ENCODE measurements around the gene DAAM1.

The DAAM1 gene

DNA sequence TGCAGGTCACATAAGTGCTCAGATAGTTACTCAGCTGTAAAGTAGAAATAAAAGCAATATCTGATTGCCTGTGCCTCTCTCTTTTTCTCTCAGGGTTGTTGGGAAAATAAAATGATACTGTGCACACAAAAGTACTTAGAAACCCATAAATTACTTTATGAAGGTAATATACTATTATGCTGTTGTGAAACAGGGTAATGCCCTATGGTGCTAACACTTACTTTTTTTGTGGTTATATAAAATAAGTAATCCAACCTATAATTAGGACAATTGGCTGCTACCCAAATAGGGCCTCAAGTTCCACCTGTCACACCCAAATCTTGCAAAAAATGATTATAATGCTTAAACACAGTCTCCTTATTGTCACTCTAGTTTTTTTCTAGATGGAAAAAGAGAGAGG lies 50.6 kb downstream of the DAAM1 start:
- H3K4me3 ChIP-seq (ENCODE audit: low read depth, low read length) = no peak overlapping the region
- no peak for DNase-seq (ENCODE audit: low read depth, low spot score)
- in situ Hi-C loops (cut with HindIII; ENCODE audit: low sequenced_read_pairs) = no loop called here
- TF ChIP-seq, protein P1, sequence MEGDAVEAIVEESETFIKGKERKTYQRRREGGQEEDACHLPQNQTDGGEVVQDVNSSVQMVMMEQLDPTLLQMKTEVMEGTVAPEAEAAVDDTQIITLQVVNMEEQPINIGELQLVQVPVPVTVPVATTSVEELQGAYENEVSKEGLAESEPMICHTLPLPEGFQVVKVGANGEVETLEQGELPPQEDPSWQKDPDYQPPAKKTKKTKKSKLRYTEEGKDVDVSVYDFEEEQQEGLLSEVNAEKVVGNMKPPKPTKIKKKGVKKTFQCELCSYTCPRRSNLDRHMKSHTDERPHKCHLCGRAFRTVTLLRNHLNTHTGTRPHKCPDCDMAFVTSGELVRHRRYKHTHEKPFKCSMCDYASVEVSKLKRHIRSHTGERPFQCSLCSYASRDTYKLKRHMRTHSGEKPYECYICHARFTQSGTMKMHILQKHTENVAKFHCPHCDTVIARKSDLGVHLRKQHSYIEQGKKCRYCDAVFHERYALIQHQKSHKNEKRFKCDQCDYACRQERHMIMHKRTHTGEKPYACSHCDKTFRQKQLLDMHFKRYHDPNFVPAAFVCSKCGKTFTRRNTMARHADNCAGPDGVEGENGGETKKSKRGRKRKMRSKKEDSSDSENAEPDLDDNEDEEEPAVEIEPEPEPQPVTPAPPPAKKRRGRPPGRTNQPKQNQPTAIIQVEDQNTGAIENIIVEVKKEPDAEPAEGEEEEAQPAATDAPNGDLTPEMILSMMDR (IDR thresholded peaks at IDR 0.05; ENCODE audit: low read depth, low read length) = no peak

DNA sequence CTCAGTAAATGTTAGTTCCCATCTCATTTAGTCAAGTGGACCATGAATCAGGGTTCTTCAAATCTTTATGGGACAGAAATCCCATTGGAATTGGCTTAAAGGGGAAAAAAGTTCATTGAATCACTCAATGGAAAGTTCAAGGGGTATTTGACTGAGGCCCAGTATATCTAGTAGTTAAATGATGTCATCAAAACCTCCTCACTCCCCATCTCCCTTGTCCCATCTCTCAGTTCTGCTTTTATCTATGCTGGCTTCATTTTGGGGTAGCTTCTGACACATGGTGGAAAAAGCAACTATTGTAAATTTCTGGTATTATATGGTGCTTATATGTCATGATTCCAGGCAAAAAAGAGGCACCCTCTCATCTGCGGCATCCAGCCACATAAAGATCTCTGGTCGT lies 51.9 kb downstream of the DAAM1 start:
- in situ Hi-C loops (cut with HindIII; ENCODE audit: low sequenced_read_pairs) = no loop called here
- TF ChIP-seq, protein P1 (IDR thresholded peaks at IDR 0.05; ENCODE audit: low read depth, low read length) = no peak
- no peak overlapping the region for H3K4me3 ChIP-seq (ENCODE audit: low read depth, low read length)
- DNase-seq (ENCODE audit: low read depth, low spot score) = no peak

DNA sequence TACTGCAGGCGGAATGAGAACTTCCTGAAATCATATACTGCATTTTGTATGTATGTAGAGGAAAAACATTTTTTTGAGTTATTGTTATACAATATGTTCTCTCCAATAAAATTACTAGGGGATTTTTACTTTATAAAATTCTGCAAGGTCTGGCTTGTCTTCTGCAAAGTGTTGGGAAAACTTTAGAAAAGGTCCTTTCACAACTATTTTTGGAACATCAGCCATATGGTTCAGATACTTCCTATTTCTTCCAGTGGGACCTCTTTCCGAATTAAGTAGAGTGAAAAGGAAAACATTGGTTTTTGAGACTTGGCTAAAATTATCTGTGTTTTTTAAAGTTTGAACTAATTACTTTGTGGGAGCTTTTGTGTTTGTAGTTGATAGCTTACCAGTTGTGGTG lies 52.7 kb downstream of the DAAM1 start:
- DNase-seq (ENCODE audit: low read depth, low spot score) = no peak
- TF ChIP-seq, protein P1 (IDR thresholded peaks at IDR 0.05; ENCODE audit: low read depth, low read length) = no peak
- in situ Hi-C loops (cut with HindIII; ENCODE audit: low sequenced_read_pairs) = no loop called here

DNA sequence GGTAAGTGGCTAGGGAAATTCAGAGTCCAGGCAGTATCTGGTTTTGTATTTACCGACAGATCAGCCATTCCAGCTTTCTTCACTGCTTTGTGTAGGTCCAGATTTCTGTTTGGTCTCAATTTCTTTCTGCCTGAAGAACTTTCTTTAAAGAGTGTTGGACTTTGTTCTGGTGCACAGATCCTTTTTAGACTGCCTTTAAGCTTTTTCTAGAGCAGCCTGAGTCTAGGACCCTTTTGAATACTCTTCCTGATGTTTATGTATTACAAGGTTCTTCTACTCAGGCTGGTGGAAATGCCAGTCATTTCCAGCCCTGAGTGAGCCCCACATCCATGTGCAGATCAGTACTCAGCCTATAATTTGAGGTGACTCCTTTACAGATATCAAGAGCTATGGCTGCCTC lies 54.7 kb downstream of the DAAM1 start:
- H3K4me3 ChIP-seq (ENCODE audit: low read depth, low read length) = no peak overlapping the region
- no peak for DNase-seq (ENCODE audit: low read depth, low spot score)
- in situ Hi-C loops (cut with HindIII; ENCODE audit: low sequenced_read_pairs) = no loop called here
- TF ChIP-seq, protein P1 (IDR thresholded peaks at IDR 0.05; ENCODE audit: low read depth, low read length) = no peak

More for the DNA sequence above, 52.7 kb downstream of the DAAM1 start:
- H3K4me3 ChIP-seq (ENCODE audit: low read depth, low read length) = no peak overlapping the region

DNA sequence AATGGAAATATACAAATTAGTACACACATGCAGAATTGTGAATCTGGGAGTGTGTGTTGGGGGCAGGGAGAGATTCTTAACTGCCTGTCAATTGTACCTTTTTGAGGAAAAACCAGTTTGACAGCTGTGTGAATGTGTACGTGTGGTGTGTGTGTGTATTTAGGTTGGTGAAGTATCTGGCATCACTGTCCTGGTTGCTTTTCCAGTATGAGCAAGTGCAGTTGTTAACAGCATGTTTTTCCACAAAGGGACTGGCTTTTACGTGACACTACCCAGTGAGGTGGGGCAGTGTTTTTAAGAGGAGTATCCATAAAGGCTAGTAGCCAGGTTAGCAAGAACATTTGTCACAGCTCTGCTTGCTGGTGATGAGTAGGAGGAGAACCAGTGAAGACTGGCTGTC lies 56.1 kb downstream of the DAAM1 start:
- no peak for DNase-seq (ENCODE audit: low read depth, low spot score)
- no peak overlapping the region for H3K4me3 ChIP-seq (ENCODE audit: low read depth, low read length)
- in situ Hi-C loops (cut with HindIII; ENCODE audit: low sequenced_read_pairs) = no loop called here
- TF ChIP-seq, protein P1 (IDR thresholded peaks at IDR 0.05; ENCODE audit: low read depth, low read length) = no peak

DNA sequence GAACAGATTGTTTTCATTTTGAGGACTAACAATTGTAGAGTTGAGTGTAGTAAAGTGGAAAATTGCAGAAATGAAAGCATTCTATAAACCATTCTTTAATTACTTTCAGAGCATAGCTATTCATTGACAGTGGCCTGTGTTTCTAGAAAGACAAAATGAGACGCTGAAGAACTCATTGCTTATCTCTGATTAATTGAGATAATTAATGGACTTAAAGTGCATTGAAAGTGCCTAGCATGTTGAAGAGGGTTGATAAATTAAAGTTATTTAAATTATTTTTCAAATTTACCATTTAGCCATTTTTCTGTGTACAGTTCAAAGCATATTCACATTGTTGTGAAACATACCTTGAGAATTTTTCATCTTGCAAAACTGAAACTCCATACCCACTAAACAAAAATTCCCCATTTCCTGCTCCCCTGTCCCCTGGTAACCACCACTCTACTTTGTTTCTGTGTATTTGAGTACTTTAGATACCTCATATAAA lies 57.4 kb downstream of the DAAM1 start:
- H3K4me3 ChIP-seq (ENCODE audit: low read depth, low read length) = no peak overlapping the region
- no peak for DNase-seq (ENCODE audit: low read depth, low spot score)
- in situ Hi-C loops (cut with HindIII; ENCODE audit: low sequenced_read_pairs) = no loop called here
- TF ChIP-seq, protein P1 (IDR thresholded peaks at IDR 0.05; ENCODE audit: low read depth, low read length) = no peak

DNA sequence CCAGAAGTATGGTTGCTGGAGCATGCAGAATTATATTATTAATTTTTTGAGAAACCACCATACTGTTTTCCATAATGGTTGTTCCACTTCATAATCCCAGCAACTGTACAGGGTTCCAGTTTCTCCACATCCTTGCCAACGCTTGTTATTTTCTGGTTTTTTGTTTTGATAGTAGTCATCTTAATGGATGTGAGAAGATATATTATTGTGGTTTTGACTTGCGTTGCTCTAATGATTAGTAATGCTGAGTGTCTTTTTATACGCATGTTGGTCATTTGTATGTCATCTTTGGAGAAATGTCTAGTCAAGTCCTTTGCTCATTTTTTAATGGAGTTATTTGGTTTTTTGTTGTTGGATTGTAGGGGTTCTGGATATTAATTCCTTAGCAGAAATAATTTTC lies 58.1 kb downstream of the DAAM1 start:
- no peak overlapping the region for H3K4me3 ChIP-seq (ENCODE audit: low read depth, low read length)
- TF ChIP-seq, protein P1 (IDR thresholded peaks at IDR 0.05; ENCODE audit: low read depth, low read length) = no peak
- in situ Hi-C loops (cut with HindIII; ENCODE audit: low sequenced_read_pairs) = no loop called here
- DNase-seq (ENCODE audit: low read depth, low spot score) = no peak
